WTC11 (cell line): ENCODE measurements around the gene QTRT2. TPM values are rescaled to one million over a fixed set of nuclear protein-coding genes. Genes with fewer than 3 reads are reported as not detected.

ENCODE experiments used
- ATAC-seq: fragments of 200-7000 bp; cut with Tn5 transposase; 2 replicates; pipeline ENCODE4 v1.10.0; 2021; ENCODE audit warnings: mild to moderate bottlenecking, moderate library complexity
- CTCF ChIA-PET: fragments of 300-600 bp; sonication (Branson Sonifier 250); formaldehyde crosslinking; loops from one replicate; lab custom pipeline; 2021; ENCODE audit warnings: antibody characterized with exemption; lab: Charles Lee
- POLR2A ChIA-PET: fragments of 350-600 bp; sonication (Branson Sonifier 250); formaldehyde crosslinking; loops from one replicate; lab custom pipeline; 2021; ENCODE audit warnings: antibody characterized with exemption; lab: Charles Lee
- DNase-seq: peaks from one replicate; pipeline ENCODE4 v3.0.0; 2021; ENCODE audit warnings: low spot score
- H3K27ac Mint-ChIP-seq: 2 replicates; pipeline ENCODE4 v1.8.0; 2021; ENCODE audit warnings: mixed read lengths
- H3K27me3 Mint-ChIP-seq: 2 replicates; pipeline ENCODE4 v1.8.0; 2021; ENCODE audit warnings: low read depth, mild to moderate bottlenecking, moderate library complexity, mixed read lengths
- H3K36me3 Mint-ChIP-seq: 2 replicates; pipeline ENCODE4 v1.8.0; 2021; ENCODE audit warnings: mixed read lengths
- H3K4me1 Mint-ChIP-seq: 2 replicates; pipeline ENCODE4 v1.8.0; 2022; ENCODE audit warnings: mixed read lengths
- H3K4me3 Mint-ChIP-seq: 2 replicates; pipeline ENCODE4 v1.8.0; 2021; ENCODE audit warnings: mild to moderate bottlenecking, moderate library complexity, mixed read lengths
- H3K9me3 Mint-ChIP-seq: 2 replicates; pipeline ENCODE4 v1.8.0; 2021; ENCODE audit warnings: mixed read lengths
- CREM ChIP-seq: sonication (generic); formaldehyde crosslinking; IDR thresholded peaks from 2 replicates; pipeline ENCODE4 v1.8.1; 2022; ENCODE audit warnings: mild to moderate bottlenecking, missing genetic modification reagents, moderate library complexity
- ESRRA ChIP-seq: sonication (generic); formaldehyde crosslinking; IDR thresholded peaks from 2 replicates; pipeline ENCODE4 v1.8.1; 2022; ENCODE audit warnings: mild to moderate bottlenecking, missing genetic modification reagents, borderline replicate concordance
- GABPB1 ChIP-seq: sonication (generic); formaldehyde crosslinking; IDR thresholded peaks from 2 replicates; pipeline ENCODE4 v1.8.1; 2023; ENCODE audit warnings: mild to moderate bottlenecking, missing genetic modification reagents
- GTF2I ChIP-seq: fragments of 250-450 bp; sonication (Bioruptor Pico); conservative IDR thresholded peaks from 2 replicates; pipeline ENCODE4 v1.4.0; 2021; ENCODE audit warnings: mild to moderate bottlenecking
- MXD4 ChIP-seq: fragments of 250-450 bp; sonication (Bioruptor Pico); IDR thresholded peaks from 2 replicates; pipeline ENCODE4 v1.8.0; 2021; ENCODE audit warnings: mild to moderate bottlenecking, moderate library complexity, borderline replicate concordance
- NFYB ChIP-seq: sonication (generic); formaldehyde crosslinking; conservative IDR thresholded peaks from 2 replicates; pipeline ENCODE4 v1.8.0; 2022; ENCODE audit warnings: low read depth, missing genetic modification reagents
- TP53 ChIP-seq: sonication (generic); formaldehyde crosslinking; IDR thresholded peaks from 2 replicates; pipeline ENCODE4 v1.8.1; 2023; ENCODE audit warnings: mild to moderate bottlenecking, missing genetic modification reagents
- ZNF317 ChIP-seq: sonication (generic); formaldehyde crosslinking; IDR thresholded peaks from 2 replicates; pipeline ENCODE4 v1.8.1; 2023; ENCODE audit warnings: low read depth, mild to moderate bottlenecking, moderate library complexity, missing genetic modification reagents, borderline replicate concordance
- ZNF416 ChIP-seq: fragments of 250-450 bp; sonication (Bioruptor Pico); IDR thresholded peaks from 2 replicates; pipeline ENCODE4 v1.9.0; 2021; ENCODE audit warnings: mild to moderate bottlenecking, inconsistent platforms
- total RNA-seq: library from RNA; stranded (reverse); gene quantifications from 3 replicates; pipeline ENCODE4 v1.2.3, GENCODE V29; 2021
- TF ChIP-seq, protein P1 (sequence below): fragments of 250-450 bp; sonication (Bioruptor Pico); IDR thresholded peaks from 2 replicates; pipeline ENCODE4 v2.1.2; 2022; ENCODE audit warnings: mild to moderate bottlenecking, moderate library complexity
- TF ChIP-seq, protein P2 (sequence below): sonication (generic); formaldehyde crosslinking; IDR thresholded peaks from 2 replicates; pipeline ENCODE4 v1.8.0; 2023; ENCODE audit warnings: missing genetic modification reagents, mild to moderate bottlenecking, borderline replicate concordance
- TF ChIP-seq, protein P3 (sequence below): sonication (generic); formaldehyde crosslinking; IDR thresholded peaks from 2 replicates; pipeline ENCODE4 v1.8.1; 2023; ENCODE audit warnings: mild to moderate bottlenecking, missing genetic modification reagents, borderline replicate concordance
- TF ChIP-seq, protein P4 (sequence below): sonication (generic); formaldehyde crosslinking; IDR thresholded peaks from 2 replicates; pipeline ENCODE4 v1.8.1; 2023; ENCODE audit warnings: mild to moderate bottlenecking, moderate library complexity, missing genetic modification reagents

The QTRT2 gene
- total RNA-seq, 1 experiment from 2014 or later = 40.0 TPM

DNA sequence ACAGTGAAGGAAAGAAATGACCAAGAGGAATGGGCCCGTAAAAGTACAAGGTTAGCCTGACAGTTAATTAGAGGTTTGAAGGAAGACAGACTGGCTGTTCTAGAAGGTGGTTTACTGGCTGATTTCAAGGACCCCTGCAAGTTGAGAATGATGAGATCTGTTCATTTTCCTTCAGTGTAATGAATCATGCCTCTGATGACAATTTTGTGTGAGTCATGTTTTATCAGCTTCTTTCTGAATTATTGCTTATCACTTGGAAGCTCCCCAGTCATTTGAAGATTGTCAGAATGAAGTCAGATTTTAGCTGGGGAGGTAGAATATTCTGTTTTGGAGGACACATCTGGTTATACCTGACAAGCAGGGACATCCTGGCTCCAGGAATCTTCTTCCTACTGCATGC lies 71.7 kb downstream of the QTRT2 start (continued):
- TF ChIP-seq, protein P1, sequence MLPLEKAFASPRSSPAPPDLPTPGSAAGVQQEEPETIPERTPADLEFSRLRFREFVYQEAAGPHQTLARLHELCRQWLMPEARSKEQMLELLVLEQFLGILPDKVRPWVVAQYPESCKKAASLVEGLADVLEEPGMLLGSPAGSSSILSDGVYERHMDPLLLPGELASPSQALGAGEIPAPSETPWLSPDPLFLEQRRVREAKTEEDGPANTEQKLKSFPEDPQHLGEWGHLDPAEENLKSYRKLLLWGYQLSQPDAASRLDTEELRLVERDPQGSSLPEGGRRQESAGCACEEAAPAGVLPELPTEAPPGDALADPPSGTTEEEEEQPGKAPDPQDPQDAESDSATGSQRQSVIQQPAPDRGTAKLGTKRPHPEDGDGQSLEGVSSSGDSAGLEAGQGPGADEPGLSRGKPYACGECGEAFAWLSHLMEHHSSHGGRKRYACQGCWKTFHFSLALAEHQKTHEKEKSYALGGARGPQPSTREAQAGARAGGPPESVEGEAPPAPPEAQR (CRISPR knock-in tag) = no peak
- no peak for TF ChIP-seq TP53 (CRISPR knock-in tag)

DNA sequence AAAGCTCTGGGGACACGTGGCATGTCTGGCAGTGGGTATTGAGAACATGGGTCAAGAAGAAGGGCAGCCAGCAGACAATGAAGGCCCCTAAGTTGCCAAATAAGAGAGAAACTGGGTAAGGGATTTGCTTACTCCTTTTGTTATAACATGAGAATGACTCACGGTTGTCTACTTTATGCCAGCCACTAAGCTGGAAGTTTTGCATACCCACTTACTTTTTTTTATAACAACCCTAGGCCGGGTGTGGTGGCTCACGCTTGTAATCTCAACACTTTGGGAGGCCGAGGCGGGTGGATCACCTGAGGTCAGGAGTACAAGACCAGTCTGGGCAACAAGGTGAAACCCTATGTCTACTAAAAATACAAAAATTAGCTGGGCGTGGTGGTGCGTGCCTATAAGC lies 72.3 kb downstream of the QTRT2 start:
- Mint-ChIP-seq H3K27ac (no peak overlapping the region), H3K36me3 (no peaks in the 10 kb centered on the region)
- POLR2A ChIA-PET = no interaction called here
- TF ChIP-seq, protein P2, sequence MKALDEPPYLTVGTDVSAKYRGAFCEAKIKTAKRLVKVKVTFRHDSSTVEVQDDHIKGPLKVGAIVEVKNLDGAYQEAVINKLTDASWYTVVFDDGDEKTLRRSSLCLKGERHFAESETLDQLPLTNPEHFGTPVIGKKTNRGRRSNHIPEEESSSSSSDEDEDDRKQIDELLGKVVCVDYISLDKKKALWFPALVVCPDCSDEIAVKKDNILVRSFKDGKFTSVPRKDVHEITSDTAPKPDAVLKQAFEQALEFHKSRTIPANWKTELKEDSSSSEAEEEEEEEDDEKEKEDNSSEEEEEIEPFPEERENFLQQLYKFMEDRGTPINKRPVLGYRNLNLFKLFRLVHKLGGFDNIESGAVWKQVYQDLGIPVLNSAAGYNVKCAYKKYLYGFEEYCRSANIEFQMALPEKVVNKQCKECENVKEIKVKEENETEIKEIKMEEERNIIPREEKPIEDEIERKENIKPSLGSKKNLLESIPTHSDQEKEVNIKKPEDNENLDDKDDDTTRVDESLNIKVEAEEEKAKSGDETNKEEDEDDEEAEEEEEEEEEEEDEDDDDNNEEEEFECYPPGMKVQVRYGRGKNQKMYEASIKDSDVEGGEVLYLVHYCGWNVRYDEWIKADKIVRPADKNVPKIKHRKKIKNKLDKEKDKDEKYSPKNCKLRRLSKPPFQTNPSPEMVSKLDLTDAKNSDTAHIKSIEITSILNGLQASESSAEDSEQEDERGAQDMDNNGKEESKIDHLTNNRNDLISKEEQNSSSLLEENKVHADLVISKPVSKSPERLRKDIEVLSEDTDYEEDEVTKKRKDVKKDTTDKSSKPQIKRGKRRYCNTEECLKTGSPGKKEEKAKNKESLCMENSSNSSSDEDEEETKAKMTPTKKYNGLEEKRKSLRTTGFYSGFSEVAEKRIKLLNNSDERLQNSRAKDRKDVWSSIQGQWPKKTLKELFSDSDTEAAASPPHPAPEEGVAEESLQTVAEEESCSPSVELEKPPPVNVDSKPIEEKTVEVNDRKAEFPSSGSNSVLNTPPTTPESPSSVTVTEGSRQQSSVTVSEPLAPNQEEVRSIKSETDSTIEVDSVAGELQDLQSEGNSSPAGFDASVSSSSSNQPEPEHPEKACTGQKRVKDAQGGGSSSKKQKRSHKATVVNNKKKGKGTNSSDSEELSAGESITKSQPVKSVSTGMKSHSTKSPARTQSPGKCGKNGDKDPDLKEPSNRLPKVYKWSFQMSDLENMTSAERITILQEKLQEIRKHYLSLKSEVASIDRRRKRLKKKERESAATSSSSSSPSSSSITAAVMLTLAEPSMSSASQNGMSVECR = no peak
- TF ChIP-seq ESRRA (CRISPR knock-in tag) = no peak
- TF ChIP-seq, protein P3, sequence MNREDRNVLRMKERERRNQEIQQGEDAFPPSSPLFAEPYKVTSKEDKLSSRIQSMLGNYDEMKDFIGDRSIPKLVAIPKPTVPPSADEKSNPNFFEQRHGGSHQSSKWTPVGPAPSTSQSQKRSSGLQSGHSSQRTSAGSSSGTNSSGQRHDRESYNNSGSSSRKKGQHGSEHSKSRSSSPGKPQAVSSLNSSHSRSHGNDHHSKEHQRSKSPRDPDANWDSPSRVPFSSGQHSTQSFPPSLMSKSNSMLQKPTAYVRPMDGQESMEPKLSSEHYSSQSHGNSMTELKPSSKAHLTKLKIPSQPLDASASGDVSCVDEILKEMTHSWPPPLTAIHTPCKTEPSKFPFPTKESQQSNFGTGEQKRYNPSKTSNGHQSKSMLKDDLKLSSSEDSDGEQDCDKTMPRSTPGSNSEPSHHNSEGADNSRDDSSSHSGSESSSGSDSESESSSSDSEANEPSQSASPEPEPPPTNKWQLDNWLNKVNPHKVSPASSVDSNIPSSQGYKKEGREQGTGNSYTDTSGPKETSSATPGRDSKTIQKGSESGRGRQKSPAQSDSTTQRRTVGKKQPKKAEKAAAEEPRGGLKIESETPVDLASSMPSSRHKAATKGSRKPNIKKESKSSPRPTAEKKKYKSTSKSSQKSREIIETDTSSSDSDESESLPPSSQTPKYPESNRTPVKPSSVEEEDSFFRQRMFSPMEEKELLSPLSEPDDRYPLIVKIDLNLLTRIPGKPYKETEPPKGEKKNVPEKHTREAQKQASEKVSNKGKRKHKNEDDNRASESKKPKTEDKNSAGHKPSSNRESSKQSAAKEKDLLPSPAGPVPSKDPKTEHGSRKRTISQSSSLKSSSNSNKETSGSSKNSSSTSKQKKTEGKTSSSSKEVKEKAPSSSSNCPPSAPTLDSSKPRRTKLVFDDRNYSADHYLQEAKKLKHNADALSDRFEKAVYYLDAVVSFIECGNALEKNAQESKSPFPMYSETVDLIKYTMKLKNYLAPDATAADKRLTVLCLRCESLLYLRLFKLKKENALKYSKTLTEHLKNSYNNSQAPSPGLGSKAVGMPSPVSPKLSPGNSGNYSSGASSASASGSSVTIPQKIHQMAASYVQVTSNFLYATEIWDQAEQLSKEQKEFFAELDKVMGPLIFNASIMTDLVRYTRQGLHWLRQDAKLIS (CRISPR knock-in tag) = no peak
- TF ChIP-seq GABPB1 (CRISPR knock-in tag) = no peak
- TF ChIP-seq ZNF317 = no peak
- TF ChIP-seq, protein P4, sequence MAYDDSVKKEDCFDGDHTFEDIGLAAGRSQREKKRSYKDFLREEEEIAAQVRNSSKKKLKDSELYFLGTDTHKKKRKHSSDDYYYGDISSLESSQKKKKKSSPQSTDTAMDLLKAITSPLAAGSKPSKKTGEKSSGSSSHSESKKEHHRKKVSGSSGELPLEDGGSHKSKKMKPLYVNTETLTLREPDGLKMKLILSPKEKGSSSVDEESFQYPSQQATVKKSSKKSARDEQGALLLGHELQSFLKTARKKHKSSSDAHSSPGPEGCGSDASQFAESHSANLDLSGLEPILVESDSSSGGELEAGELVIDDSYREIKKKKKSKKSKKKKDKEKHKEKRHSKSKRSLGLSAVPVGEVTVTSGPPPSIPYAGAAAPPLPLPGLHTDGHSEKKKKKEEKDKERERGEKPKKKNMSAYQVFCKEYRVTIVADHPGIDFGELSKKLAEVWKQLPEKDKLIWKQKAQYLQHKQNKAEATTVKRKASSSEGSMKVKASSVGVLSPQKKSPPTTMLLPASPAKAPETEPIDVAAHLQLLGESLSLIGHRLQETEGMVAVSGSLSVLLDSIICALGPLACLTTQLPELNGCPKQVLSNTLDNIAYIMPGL (CRISPR knock-in tag) = no peak
- no peak for TF ChIP-seq NFYB
- no peak for TF ChIP-seq MXD4
- no peak for TF ChIP-seq CREM
- TF ChIP-seq, all 79 proteins: peak for 0
- CTCF ChIA-PET = no interaction called here
- Mint-ChIP-seq H3K27me3 (no peaks in the 10 kb centered on the region), H3K9me3 (peaks cover 12% of the 10 kb centered on the region; the same call in 1 of the 2 replicates), H3K4me3 (no peak overlapping the region), H3K4me1 (no peaks in the 10 kb centered on the region)
- no peak for DNase-seq
- no peak for ATAC-seq

DNA sequence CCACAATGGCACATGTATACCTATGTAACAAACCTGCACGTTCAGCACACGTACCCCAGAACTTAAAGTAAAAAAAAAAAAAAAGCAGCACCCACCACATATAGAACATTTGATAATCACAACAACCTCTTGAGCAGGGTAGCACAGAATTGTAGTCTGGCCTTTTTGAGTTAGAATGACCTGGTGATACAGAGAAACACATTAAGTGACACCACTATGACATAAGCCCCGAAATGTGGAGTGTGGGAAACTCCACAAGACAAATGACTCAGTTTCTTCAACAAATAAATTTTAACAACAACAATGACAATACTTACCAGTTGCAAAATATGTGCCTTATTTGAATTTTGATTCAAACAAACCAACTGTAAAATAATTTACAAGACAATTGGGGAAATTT lies 76.0 kb downstream of the QTRT2 start:
- CTCF ChIA-PET = no interaction called here

More for the DNA sequence above, 76.0 kb downstream of the QTRT2 start:
- Mint-ChIP-seq H3K27ac (no peak overlapping the region), H3K36me3 (no peaks in the 10 kb centered on the region), H3K9me3 (peaks cover 6% of the 10 kb centered on the region; the same call in 1 of the 2 replicates), H3K27me3 (no peaks in the 10 kb centered on the region), H3K4me1 (no peaks in the 10 kb centered on the region), H3K4me3 (no peak overlapping the region)
- DNase-seq = no peak
- POLR2A ChIA-PET = no interaction called here
- TF ChIP-seq ZNF416 (CRISPR knock-in tag) (no peak), GTF2I (CRISPR knock-in tag) (no peak)
- TF ChIP-seq, all 79 proteins: peak for 0
- no peak for ATAC-seq
